Neutrophil (primary cell): ENCODE results near the gene LCP2.

ENCODE experiments used
- H3K27ac ChIP-seq: fragments of 200-600 bp; sonication (generic); 2 replicates; pipeline ENCODE4 v1.5.1; 2016; ENCODE audit warnings: mild to moderate bottlenecking, moderate library complexity
- H3K27me3 ChIP-seq: fragments of 200-600 bp; sonication (generic); 2 replicates; pipeline ENCODE4 v1.6.0; 2016; ENCODE audit warnings: mild to moderate bottlenecking
- H3K36me3 ChIP-seq: fragments of 200-600 bp; sonication (generic); 2 replicates; pipeline ENCODE4 v1.5.1; 2017
- H3K4me1 ChIP-seq, 2 experiments: fragments of 200-600 bp in 1 of 2; sonication (generic) in 1 of 2; 1 replicate in 1 of 2; 2 replicates in 1 of 2; pipeline versions ENCODE4 v1.5.1 to v1.6.1; 2013 to 2016; ENCODE audit warnings: low read depth in 1 of 2, low read length in 1 of 2, mild to moderate bottlenecking in 1 of 2, moderate library complexity in 1 of 2; ENCODE audit not compliant: control insufficient read depth in 1 of 2, insufficient read depth in 1 of 2
- H3K4me3 ChIP-seq, 2 experiments: fragments of 200-600 bp in 1 of 2; sonication (generic) in 1 of 2; 1 replicate in 1 of 2; 2 replicates in 1 of 2; pipeline ENCODE4 v1.5.1; 2013 to 2016; ENCODE audit warnings: low read depth in 1 of 2, low read length in 1 of 2, mild to moderate bottlenecking in 1 of 2, moderate library complexity in 1 of 2
- H3K9me3 ChIP-seq: fragments of 200-600 bp; sonication (generic); 2 replicates; pipeline ENCODE4 v1.5.1; 2016
- CTCF ChIP-seq: fragments of 200-600 bp; sonication (generic); IDR thresholded peaks from 2 replicates; pipeline ENCODE4 v1.5.1; 2016; ENCODE audit warnings: antibody characterized with exemption

The LCP2 gene

DNA sequence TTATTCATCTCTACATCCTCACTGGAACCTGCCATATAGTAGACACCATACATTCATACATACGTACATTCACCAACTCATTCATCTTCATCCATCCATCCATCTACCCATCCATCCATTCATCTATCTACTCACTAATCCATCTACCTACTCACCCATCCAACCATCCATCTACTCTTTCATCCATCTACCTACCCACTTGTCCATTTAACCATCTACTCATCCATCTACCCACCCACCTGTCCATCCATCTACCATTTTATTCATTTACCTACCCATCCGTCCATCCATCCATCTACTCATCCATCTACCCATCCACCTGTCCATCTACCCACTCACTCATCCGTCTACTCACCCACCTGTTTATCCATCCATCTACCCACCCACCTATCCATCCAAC is 31.9 kb upstream of the LCP2 start:
- peaks cover 63 to 83% of the 10 kb centered on the region in 2 experiments for H3K4me1 ChIP-seq
- TF ChIP-seq CTCF = no peak
- H3K27me3 ChIP-seq = no peaks in the 10 kb centered on the region
- H3K9me3 ChIP-seq = no peaks in the 10 kb centered on the region
- H3K4me3 ChIP-seq = no peak overlapping the region
- no peaks in the 10 kb centered on the region for H3K36me3 ChIP-seq
- peak overlapping the region; percentile 97 for H3K27ac ChIP-seq

- Histone ChIP-seq H3K9me3 (no peaks in the 10 kb centered on the region), H3K4me3 (no peak overlapping the region), H3K36me3 (no peaks in the 10 kb centered on the region), H3K4me1 (peaks cover 46 to 66% of the 10 kb centered on the region in 2 experiments), H3K27me3 (no peaks in the 10 kb centered on the region), H3K27ac (peak overlapping the region; percentile 97)
- TF ChIP-seq CTCF = no peak
These were observed 30.3 kb upstream of the LCP2 start for GRCh38 chr5:170327829-170328228.

DNA sequence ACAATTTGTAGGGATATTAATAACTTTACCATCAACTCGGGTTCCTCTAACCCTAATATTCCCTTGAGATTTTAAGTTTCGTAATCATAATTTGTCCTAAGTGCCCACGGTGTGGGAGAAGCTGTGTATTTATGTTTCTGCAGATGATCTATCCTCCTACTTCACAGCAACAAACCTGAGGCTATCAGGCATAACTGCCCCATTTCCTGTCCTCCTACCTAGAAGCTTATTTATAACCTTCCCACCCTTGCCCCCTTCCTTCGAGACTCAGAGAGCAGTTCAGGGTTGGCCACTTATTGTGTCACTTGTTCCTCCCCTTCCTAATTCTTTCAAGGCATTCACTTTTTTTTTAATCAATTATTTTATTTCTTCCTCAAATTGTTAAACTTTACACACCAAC is 29.6 kb upstream of the LCP2 start:
- Histone ChIP-seq H3K4me3 (no peak overlapping the region), H3K27me3 (no peaks in the 10 kb centered on the region), H3K36me3 (no peaks in the 10 kb centered on the region), H3K4me1 (peaks cover 40 to 60% of the 10 kb centered on the region in 2 experiments), H3K9me3 (no peaks in the 10 kb centered on the region), H3K27ac (peak overlapping the region; percentile 97)
- TF ChIP-seq CTCF = no peak

GRCh38 chr5:170319301-170319700 is 21.7 kb upstream of the LCP2 start:
- H3K27me3 ChIP-seq = no peaks in the 10 kb centered on the region
- no peaks in the 10 kb centered on the region for H3K36me3 ChIP-seq
- no peaks in the 10 kb centered on the region for H3K9me3 ChIP-seq
- no peak overlapping the region for H3K4me3 ChIP-seq
- no peak for TF ChIP-seq CTCF
- peak overlapping the region; percentile 2 for H3K27ac ChIP-seq
- peaks cover 33 to 37% of the 10 kb centered on the region in 2 experiments for H3K4me1 ChIP-seq

GRCh38 chr5:170317499-170317898 is 19.9 kb upstream of the LCP2 start:
- Histone ChIP-seq H3K9me3 (no peaks in the 10 kb centered on the region), H3K4me1 (peaks cover 51 to 55% of the 10 kb centered on the region in 2 experiments), H3K36me3 (no peaks in the 10 kb centered on the region), H3K27me3 (no peaks in the 10 kb centered on the region), H3K27ac (no peak overlapping the region), H3K4me3 (no peak overlapping the region)
- no peak for TF ChIP-seq CTCF

- Histone ChIP-seq H3K9me3 (no peaks in the 10 kb centered on the region), H3K27me3 (no peaks in the 10 kb centered on the region), H3K27ac (peak overlapping the region; percentile 27), H3K4me1 (peaks cover 57 to 61% of the 10 kb centered on the region in 2 experiments), H3K4me3 (no peak overlapping the region), H3K36me3 (no peaks in the 10 kb centered on the region)
- TF ChIP-seq CTCF = no peak
These were observed 19.4 kb upstream of the LCP2 start for GRCh38 chr5:170316937-170317336.
